ENCODE measurements around the gene MIB1. TPM values are rescaled to one million over a fixed set of nuclear protein-coding genes. Genes with fewer than 3 reads are reported as not detected.

Gene MIB1
- total and polyA plus RNA-seq, 10 of the 15 experiments (the other 5 are each of a cell fraction or from before 2014, with no cell fraction given) = 2.3 to 27.5 (median 10.4) TPM

DNA sequence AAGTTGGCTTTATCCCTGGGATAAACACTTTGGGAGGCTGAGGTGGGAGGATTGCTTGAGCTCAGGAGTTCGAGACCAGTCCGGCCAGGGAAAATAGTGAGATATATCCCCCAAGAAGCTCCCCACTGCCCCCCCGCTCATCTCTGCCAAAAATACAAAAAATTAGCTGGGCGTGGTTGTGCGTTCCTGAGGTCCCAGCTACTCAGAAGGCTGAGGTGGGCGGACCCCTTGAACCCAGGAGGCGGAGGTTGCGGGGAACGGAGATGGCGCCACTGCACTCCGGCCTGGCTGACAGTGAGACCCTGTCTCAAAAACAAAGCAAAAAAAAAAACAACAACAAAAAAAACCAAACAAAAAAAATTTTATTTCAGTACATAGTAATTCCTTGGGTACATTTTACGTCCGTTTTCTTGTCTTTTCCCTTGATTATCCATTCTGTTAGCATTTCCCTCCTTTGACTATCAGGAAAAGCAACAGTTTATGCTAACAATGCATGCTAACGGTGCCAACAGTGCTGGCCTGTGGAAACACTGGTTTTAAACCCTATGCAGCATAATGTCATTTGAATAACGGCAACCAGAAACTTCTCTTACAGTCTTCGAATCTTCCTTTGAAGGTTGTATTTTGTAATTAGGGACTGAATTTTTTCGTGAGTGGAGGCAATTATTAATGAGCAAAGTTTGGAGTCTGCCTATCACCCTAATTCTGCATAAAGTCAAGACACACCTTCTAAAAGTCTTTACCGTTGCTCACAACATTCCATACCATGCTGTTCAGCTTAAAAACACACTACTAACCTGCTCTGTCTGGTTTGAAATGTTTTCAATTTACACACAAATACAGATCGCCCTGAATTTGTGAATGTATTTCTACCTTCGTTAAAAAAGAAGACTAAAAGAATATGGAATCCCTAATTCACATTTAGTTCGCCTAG, 721 bp upstream of the MIB1 start:
- H3K9ac ChIP-seq (ENCODE audit: control insufficient read depth, insufficient read depth, low read length) = no peak overlapping the region
- H3K4me3 ChIP-seq = peak overlapping the region; percentile 45; the same call in 1 of the 2 replicates
- FAIRE-seq (no peak), DNase-seq (ENCODE audit: low read depth, low spot score) (no peak), ATAC-seq (peak; percentile 2)
- peaks cover 38% of the 10 kb centered on the region for H3K79me2 ChIP-seq (ENCODE audit: control insufficient read depth, insufficient read depth, low read length)
- no peaks in the 10 kb centered on the region; the same call in 2 of the 3 replicates for H3K9me3 ChIP-seq (replicated peaks; ENCODE audit: control insufficient read depth, insufficient read depth, low read length)
- H3K27ac ChIP-seq (ENCODE audit: control insufficient read depth, insufficient read depth) = no peak overlapping the region
- no peaks in the 10 kb centered on the region for H3K4me1 ChIP-seq (ENCODE audit: control insufficient read depth, insufficient read depth, low read length)
- TF ChIP-seq RAD21 (IDR thresholded peaks at IDR 0.05; ENCODE audit: insufficient read depth, low read depth, low read length) (no peak), LARP7 (IDR thresholded peaks at IDR 0.05) (no peak), SIN3A (IDR thresholded peaks at IDR 0.05; ENCODE audit: low read depth, low read length) (no peak), GATAD2B (conservative IDR thresholded peaks at IDR 0.05; ENCODE audit: low read depth) (no peak), ZBED1 (IDR thresholded peaks at IDR 0.05; ENCODE audit: borderline replicate concordance) (no peak), YBX1 (IDR thresholded peaks at IDR 0.05) (no peak), CBFB (IDR thresholded peaks at IDR 0.05; ENCODE audit: low read depth) (no peak), CBX3 (IDR thresholded peaks at IDR 0.05; ENCODE audit: borderline replicate concordance, low read depth) (no peak), ZSCAN29 (IDR thresholded peaks at IDR 0.05) (no peak)
- TF ChIP-seq, protein P1, sequence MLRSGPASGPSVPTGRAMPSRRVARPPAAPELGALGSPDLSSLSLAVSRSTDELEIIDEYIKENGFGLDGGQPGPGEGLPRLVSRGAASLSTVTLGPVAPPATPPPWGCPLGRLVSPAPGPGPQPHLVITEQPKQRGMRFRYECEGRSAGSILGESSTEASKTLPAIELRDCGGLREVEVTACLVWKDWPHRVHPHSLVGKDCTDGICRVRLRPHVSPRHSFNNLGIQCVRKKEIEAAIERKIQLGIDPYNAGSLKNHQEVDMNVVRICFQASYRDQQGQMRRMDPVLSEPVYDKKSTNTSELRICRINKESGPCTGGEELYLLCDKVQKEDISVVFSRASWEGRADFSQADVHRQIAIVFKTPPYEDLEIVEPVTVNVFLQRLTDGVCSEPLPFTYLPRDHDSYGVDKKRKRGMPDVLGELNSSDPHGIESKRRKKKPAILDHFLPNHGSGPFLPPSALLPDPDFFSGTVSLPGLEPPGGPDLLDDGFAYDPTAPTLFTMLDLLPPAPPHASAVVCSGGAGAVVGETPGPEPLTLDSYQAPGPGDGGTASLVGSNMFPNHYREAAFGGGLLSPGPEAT (IDR thresholded peaks at IDR 0.05; ENCODE audit: low read depth) = no peak
- TF ChIP-seq, protein P2, sequence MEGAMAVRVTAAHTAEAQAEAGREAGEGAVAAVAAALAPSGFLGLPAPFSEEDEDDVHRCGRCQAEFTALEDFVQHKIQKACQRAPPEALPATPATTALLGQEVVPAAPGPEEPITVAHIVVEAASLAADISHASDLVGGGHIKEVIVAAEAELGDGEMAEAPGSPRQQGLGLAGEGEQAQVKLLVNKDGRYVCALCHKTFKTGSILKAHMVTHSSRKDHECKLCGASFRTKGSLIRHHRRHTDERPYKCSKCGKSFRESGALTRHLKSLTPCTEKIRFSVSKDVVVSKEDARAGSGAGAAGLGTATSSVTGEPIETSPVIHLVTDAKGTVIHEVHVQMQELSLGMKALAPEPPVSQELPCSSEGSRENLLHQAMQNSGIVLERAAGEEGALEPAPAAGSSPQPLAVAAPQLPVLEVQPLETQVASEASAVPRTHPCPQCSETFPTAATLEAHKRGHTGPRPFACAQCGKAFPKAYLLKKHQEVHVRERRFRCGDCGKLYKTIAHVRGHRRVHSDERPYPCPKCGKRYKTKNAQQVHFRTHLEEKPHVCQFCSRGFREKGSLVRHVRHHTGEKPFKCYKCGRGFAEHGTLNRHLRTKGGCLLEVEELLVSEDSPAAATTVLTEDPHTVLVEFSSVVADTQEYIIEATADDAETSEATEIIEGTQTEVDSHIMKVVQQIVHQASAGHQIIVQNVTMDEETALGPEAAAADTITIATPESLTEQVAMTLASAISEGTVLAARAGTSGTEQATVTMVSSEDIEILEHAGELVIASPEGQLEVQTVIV (IDR thresholded peaks at IDR 0.05; ENCODE audit: borderline replicate concordance, partially characterized antibody) = no peak
- TF ChIP-seq, protein P3, sequence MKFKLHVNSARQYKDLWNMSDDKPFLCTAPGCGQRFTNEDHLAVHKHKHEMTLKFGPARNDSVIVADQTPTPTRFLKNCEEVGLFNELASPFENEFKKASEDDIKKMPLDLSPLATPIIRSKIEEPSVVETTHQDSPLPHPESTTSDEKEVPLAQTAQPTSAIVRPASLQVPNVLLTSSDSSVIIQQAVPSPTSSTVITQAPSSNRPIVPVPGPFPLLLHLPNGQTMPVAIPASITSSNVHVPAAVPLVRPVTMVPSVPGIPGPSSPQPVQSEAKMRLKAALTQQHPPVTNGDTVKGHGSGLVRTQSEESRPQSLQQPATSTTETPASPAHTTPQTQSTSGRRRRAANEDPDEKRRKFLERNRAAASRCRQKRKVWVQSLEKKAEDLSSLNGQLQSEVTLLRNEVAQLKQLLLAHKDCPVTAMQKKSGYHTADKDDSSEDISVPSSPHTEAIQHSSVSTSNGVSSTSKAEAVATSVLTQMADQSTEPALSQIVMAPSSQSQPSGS (IDR thresholded peaks at IDR 0.05; ENCODE audit: low read length) = no peak
- H3K4me2 ChIP-seq (ENCODE audit: control insufficient read depth, insufficient read depth) = peak overlapping the region; percentile 71
- CTCF ChIA-PET = interaction anchor here (0.6 to 1.9 kb wide), 6 partner anchors 12 to 139 kb away, joined by 3 to 5 read pairs (median 4); no protein-coding TSS in a partner anchor
- no peaks in the 10 kb centered on the region for H4K20me1 ChIP-seq (ENCODE audit: control insufficient read depth, insufficient read depth)
- 51% methylated on average over 21 of the region's 21 CpGs for WGBS (ENCODE audit: insufficient coverage, insufficient replicate concordance, low lambda C conversion rate, missing lambda C conversion rate)
- no peaks in the 10 kb centered on the region for H3K36me3 ChIP-seq (ENCODE audit: control insufficient read depth in 2 of 2, insufficient read depth in 2 of 2, low read length in 1 of 2)
- no TSS peak for BruUV-seq (replicated peaks)
- POLR2A ChIA-PET = interaction anchor here (0.6 to 1.5 kb wide), 11 partner anchors 9 to 127 kb away, joined by 3 to 7 read pairs (median 4); partner anchors contain the start of genes ABHD3 and SNRPD1
- H2AFZ ChIP-seq (ENCODE audit: control insufficient read depth, low read depth, low read length) = peak overlapping the region; percentile 86
- RAD21 ChIA-PET (ENCODE audit: unreplicated experiment) = interaction anchor here (0.7 to 2.0 kb wide), 13 partner anchors 7 to 139 kb away, joined by 3 to 12 read pairs (median 3); partner anchors contain the start of genes ABHD3 and ESCO1
- H3K27me3 ChIP-seq (replicated peaks in 1 of 2; ENCODE audit: control insufficient read depth in 2 of 2, insufficient read depth in 2 of 2, low read length in 1 of 2) = no peaks in the 10 kb centered on the region
- in situ Hi-C loops (cut with MboI) (no loop called here), intact Hi-C loops (cut with micrococcal nuclease; ENCODE audit: unreplicated experiment) (loop anchor here (1.0 to 10.0 kb wide), 4 partner anchors 36 to 635 kb away; partner anchors contain the start of genes ABHD3 and SNRPD1)
- SMC1A ChIA-PET (ENCODE audit: uncharacterized antibody, unreplicated experiment) = interaction anchor here (0.5 to 1.7 kb wide), 9 partner anchors 26 to 142 kb away, joined by 3 to 7 read pairs (median 3); partner anchors contain the start of genes ABHD3 and SNRPD1
